GM19240 (cell line): ENCODE results near the gene TJP3.
"Not testable (repeated sequence)": the region's sequence is repeated elsewhere in the genome, so short reads cannot be mapped to it uniquely, and the experiment has no call there.

Experiments used
- DNase-seq: peaks from one replicate; pipeline ENCODE4 v3.0.0; 2011; ENCODE audit warnings: low spot score; ENCODE audit not compliant: insufficient read length

Gene TJP3

GRCh38 chr19:3708207-3708931 is at the start of gene TJP3:
Gene TJP3, plus strand, starts transcription at chr19:3708384. Its CDS starts 20,049 bp downstream, at chr19:3728433.
- no peak for DNase-seq

- no peak for DNase-seq
Measured at GRCh38 chr19:3658870-3659745, 49.1 kb upstream of the TJP3 start.

- no peak for DNase-seq
Measured at GRCh38 chr19:3659746-3660112, 48.5 kb upstream of the TJP3 start.

- no peak for DNase-seq
Measured at GRCh38 chr19:3660493-3661219, 47.5 kb upstream of the TJP3 start.

- DNase-seq, result no peak
Measured at GRCh38 chr19:3661284-3662238, 46.6 kb upstream of the TJP3 start.

- no peak for DNase-seq
Measured at GRCh38 chr19:3663838-3664237, 44.3 kb upstream of the TJP3 start.

- DNase-seq, result no peak
Measured at GRCh38 chr19:3664879-3665642, 43.1 kb upstream of the TJP3 start.

- DNase-seq, result peak; percentile 90
Measured at GRCh38 chr19:3665681-3666544, 42.3 kb upstream of the TJP3 start.

GRCh38 chr19:3666545-3666856 is 41.7 kb upstream of the TJP3 start:
- not testable (repeated sequence) for DNase-seq

GRCh38 chr19:3667037-3667638 is 41.0 kb upstream of the TJP3 start:
- no peak for DNase-seq

- no peak for DNase-seq
Measured at GRCh38 chr19:3667766-3668165, 40.4 kb upstream of the TJP3 start.

GRCh38 chr19:3668331-3669081 is 39.7 kb upstream of the TJP3 start:
- no peak for DNase-seq

- DNase-seq, result no peak
Measured at GRCh38 chr19:3669082-3669946, 38.9 kb upstream of the TJP3 start.

- no peak for DNase-seq
Measured at GRCh38 chr19:3669947-3670795, 38.0 kb upstream of the TJP3 start.

- DNase-seq, result peak; percentile 63
Measured at GRCh38 chr19:3670796-3671679, 37.1 kb upstream of the TJP3 start.
